Panc1 (cell line): ENCODE results near the gene PXDN. TPM values are rescaled to one million over a fixed set of nuclear protein-coding genes. Genes with fewer than 3 reads are reported as not detected.

Experiments
- ATAC-seq: fragments of 200-7000 bp; cut with Tn5 transposase; 2 replicates; pipeline ENCODE4 v1.9.1; 2020; ENCODE audit warnings: mild to moderate bottlenecking, moderate library complexity
- BruUV-seq: library from RNA; stranded (reverse); fragments of 400-500 nt; replicated peaks from 2 replicates; lab custom pipeline; 2021; lab: Mats Ljungman, UMichigan
- CTCF ChIA-PET: fragments of 300-600 bp; sonication (Branson Sonifier 250); formaldehyde crosslinking; loops from one replicate; lab custom pipeline; 2022; ENCODE audit warnings: antibody characterized with exemption; lab: Charles Lee
- POLR2A ChIA-PET: fragments of 300-600 bp; sonication (Branson Sonifier 250); formaldehyde crosslinking; loops from one replicate; lab custom pipeline; 2022; ENCODE audit warnings: antibody characterized with exemption; lab: Charles Lee
- DNase-seq: peaks from one replicate; pipeline ENCODE4 v3.0.0-alpha.2; 2010; ENCODE audit warnings: low read depth, low spot score
- H3K27ac ChIP-seq: 2 replicates; pipeline ENCODE4 v1.5.1; 2011; ENCODE audit warnings: mild to moderate bottlenecking, low read length, inconsistent platforms
- H3K27me3 ChIP-seq: fragments of 200-500 bp; sonication (Bioruptor generic); 2 replicates; pipeline ENCODE4 v1.6.0; 2014; ENCODE audit warnings: low read length, inconsistent platforms; ENCODE audit not compliant: control insufficient read depth, insufficient read depth
- H3K36me3 ChIP-seq: fragments of 200-500 bp; sonication (Bioruptor generic); 2 replicates; pipeline ENCODE4 v1.5.1; 2014; ENCODE audit warnings: inconsistent platforms, mild to moderate bottlenecking, low read length, moderate library complexity; ENCODE audit not compliant: control insufficient read depth, insufficient read depth
- H3K4me1 ChIP-seq: 2 replicates; pipeline ENCODE4 v1.5.1; 2011; ENCODE audit warnings: inconsistent platforms, mild to moderate bottlenecking, low read length, moderate library complexity; ENCODE audit not compliant: control insufficient read depth, insufficient read depth
- H3K4me3 ChIP-seq, 2 experiments: 2 replicates each; pipeline ENCODE4 v1.5.1; 2011 to 2012; ENCODE audit warnings: low read depth in 2 of 2, low read length in 2 of 2, mild to moderate bottlenecking in 2 of 2, inconsistent platforms in 1 of 2, moderate library complexity in 1 of 2
- H3K9me3 ChIP-seq: fragments of 200-500 bp; sonication (Bioruptor generic); 2 replicates; pipeline ENCODE4 v1.5.1; 2014; ENCODE audit warnings: low read depth, mild to moderate bottlenecking, inconsistent platforms, low read length, moderate library complexity; ENCODE audit not compliant: control insufficient read depth, insufficient read depth
- POLR2AphosphoS5 ChIP-seq: IDR thresholded peaks from 2 replicates; pipeline ENCODE4 v1.6.1; 2012; ENCODE audit warnings: mild to moderate bottlenecking, low read depth, low read length, moderate library complexity
- SIN3A ChIP-seq: IDR thresholded peaks from 2 replicates; pipeline ENCODE4 v1.6.1; 2012; ENCODE audit warnings: low read depth, mild to moderate bottlenecking, low read length, moderate library complexity, borderline replicate concordance; ENCODE audit not compliant: insufficient read depth
- TCF7L2 ChIP-seq: IDR thresholded peaks from 2 replicates; pipeline ENCODE4 v1.6.1; 2011; ENCODE audit warnings: mild to moderate bottlenecking, low read depth, low read length, inconsistent platforms
- in situ Hi-C: cut with HindIII; loops from 2 replicates; pipeline ENCODE4 v1.10.0; 2016; ENCODE audit warnings: low sequenced_read_pairs, low pct_unique_long_range_greater_than_20kb
- intact Hi-C: fragments of 100-400 bp; cut with micrococcal nuclease; formaldehyde crosslinking; loops from one replicate; pipeline ENCODE4 v1.10.0; 2022; ENCODE audit not compliant: unreplicated experiment
- total RNA-seq: library from RNA; stranded (reverse); gene quantifications from one replicate; pipeline ENCODE4 v1.2.1, GENCODE V29; 2021; ENCODE audit not compliant: unreplicated experiment
- TF ChIP-seq, protein P1 (sequence below), 2 experiments: IDR thresholded peaks; 2 replicates each; pipeline ENCODE4 v1.6.1; 2011 to 2012; ENCODE audit warnings: low read depth in 2 of 2, control low read depth in 1 of 2, low read length in 1 of 2, mild to moderate bottlenecking in 1 of 2, moderate library complexity in 1 of 2; ENCODE audit not compliant: insufficient read depth in 1 of 2
- TF ChIP-seq, protein P2 (sequence below): fragments of 450-650 bp; IDR thresholded peaks from 2 replicates; pipeline ENCODE4 v1.5.1; 2017; ENCODE audit warnings: mild to moderate bottlenecking

PXDN gene
- total RNA-seq, 1 experiment from 2014 or later, result 2.5 TPM

DNA sequence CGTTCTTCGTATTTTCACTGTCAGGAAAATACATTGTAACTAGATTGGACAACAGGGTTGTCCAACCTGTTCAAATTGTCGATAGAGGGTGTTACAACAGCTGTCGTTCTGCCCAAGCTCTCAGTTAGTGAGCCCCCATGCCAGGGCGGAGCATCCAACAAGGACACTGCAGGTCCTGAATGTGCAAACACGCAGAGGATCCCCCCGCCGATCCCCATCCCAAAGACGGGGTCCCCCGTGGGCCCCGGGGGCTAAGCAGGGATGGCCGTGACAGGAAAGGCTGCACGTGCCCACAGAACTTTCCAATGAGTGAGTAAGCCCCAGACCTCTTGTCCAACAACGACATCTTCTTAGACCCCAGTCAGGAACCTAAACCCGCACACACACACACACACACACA lies 140.8 kb downstream of the PXDN start (continued):
- TF ChIP-seq, protein P1, sequence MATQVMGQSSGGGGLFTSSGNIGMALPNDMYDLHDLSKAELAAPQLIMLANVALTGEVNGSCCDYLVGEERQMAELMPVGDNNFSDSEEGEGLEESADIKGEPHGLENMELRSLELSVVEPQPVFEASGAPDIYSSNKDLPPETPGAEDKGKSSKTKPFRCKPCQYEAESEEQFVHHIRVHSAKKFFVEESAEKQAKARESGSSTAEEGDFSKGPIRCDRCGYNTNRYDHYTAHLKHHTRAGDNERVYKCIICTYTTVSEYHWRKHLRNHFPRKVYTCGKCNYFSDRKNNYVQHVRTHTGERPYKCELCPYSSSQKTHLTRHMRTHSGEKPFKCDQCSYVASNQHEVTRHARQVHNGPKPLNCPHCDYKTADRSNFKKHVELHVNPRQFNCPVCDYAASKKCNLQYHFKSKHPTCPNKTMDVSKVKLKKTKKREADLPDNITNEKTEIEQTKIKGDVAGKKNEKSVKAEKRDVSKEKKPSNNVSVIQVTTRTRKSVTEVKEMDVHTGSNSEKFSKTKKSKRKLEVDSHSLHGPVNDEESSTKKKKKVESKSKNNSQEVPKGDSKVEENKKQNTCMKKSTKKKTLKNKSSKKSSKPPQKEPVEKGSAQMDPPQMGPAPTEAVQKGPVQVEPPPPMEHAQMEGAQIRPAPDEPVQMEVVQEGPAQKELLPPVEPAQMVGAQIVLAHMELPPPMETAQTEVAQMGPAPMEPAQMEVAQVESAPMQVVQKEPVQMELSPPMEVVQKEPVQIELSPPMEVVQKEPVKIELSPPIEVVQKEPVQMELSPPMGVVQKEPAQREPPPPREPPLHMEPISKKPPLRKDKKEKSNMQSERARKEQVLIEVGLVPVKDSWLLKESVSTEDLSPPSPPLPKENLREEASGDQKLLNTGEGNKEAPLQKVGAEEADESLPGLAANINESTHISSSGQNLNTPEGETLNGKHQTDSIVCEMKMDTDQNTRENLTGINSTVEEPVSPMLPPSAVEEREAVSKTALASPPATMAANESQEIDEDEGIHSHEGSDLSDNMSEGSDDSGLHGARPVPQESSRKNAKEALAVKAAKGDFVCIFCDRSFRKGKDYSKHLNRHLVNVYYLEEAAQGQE (IDR thresholded peaks at IDR 0.05; ENCODE audit: insufficient read depth in 1 of 2, low read depth in 2 of 2, low read length in 1 of 2), result no peak

DNA sequence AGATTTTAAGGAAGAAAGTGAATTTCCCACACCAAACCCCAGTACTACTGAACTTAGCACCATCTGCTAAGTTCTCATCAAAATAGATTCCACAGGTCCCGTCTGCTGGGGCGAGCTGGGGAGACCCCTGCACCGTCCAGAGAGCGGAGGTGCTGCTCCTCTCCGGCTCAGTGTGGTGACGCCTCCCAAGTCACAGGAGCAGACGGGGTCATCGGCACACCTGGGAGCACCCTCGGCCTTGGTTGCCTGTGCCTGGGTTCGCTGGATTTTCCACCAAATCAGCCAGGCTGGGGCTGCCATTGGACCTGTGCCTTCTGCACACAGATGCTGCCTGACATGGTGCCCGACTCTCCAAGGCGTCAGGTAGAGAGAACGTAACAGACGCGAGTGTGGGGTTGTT lies 141.3 kb downstream of the PXDN start:
- Histone ChIP-seq H3K4me3 (no peak overlapping the region), H3K27ac (peak overlapping the region; percentile 92), H3K4me1 (peaks cover 57% of the 10 kb centered on the region), H3K9me3 (no peaks in the 10 kb centered on the region), H3K36me3 (no peaks in the 10 kb centered on the region), H3K27me3 (no peaks in the 10 kb centered on the region)
- POLR2A ChIA-PET, result no interaction called here
- in situ Hi-C loops (no loop called here), intact Hi-C loops (no loop called here)
- DNase-seq (no peak), ATAC-seq (no peak)
- CTCF ChIA-PET, result no interaction called here
- BruUV-seq, result no TSS peak
- TF ChIP-seq SIN3A (no peak), TCF7L2 (no peak), POLR2AphosphoS5 (no peak)
- TF ChIP-seq, protein P2, sequence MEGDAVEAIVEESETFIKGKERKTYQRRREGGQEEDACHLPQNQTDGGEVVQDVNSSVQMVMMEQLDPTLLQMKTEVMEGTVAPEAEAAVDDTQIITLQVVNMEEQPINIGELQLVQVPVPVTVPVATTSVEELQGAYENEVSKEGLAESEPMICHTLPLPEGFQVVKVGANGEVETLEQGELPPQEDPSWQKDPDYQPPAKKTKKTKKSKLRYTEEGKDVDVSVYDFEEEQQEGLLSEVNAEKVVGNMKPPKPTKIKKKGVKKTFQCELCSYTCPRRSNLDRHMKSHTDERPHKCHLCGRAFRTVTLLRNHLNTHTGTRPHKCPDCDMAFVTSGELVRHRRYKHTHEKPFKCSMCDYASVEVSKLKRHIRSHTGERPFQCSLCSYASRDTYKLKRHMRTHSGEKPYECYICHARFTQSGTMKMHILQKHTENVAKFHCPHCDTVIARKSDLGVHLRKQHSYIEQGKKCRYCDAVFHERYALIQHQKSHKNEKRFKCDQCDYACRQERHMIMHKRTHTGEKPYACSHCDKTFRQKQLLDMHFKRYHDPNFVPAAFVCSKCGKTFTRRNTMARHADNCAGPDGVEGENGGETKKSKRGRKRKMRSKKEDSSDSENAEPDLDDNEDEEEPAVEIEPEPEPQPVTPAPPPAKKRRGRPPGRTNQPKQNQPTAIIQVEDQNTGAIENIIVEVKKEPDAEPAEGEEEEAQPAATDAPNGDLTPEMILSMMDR, result no peak
- TF ChIP-seq, protein P1 (IDR thresholded peaks at IDR 0.05; ENCODE audit: insufficient read depth in 1 of 2, low read depth in 2 of 2, low read length in 1 of 2), result no peak
